ENCODE results near the gene WRAP73.

The WRAP73 gene

GRCh38 chr1:3609016-3609768 lies 40.7 kb downstream of the WRAP73 start:
- DNase-seq: no peak

GRCh38 chr1:3608154-3608553 lies 41.7 kb downstream of the WRAP73 start:
- no peak for DNase-seq

- DNase-seq: no peak
Observed at GRCh38 chr1:3607703-3608065, 42.2 kb downstream of the WRAP73 start.

- no peak for DNase-seq
Observed at GRCh38 chr1:3606779-3607702, 42.9 kb downstream of the WRAP73 start.

GRCh38 chr1:3604997-3605823 lies 44.7 kb downstream of the WRAP73 start:
- DNase-seq: no peak

GRCh38 chr1:3604468-3604974 lies 45.4 kb downstream of the WRAP73 start:
- no peak for DNase-seq

GRCh38 chr1:3603571-3604467 lies 46.1 kb downstream of the WRAP73 start:
- DNase-seq: no peak

GRCh38 chr1:3603156-3603555 lies 46.7 kb downstream of the WRAP73 start:
- DNase-seq: no peak

- DNase-seq: no peak
Observed at GRCh38 chr1:3602375-3602774, 47.5 kb downstream of the WRAP73 start.

GRCh38 chr1:3601743-3602142 lies 48.2 kb downstream of the WRAP73 start:
- no peak for DNase-seq

GRCh38 chr1:3600354-3600753 lies 49.5 kb downstream of the WRAP73 start:
- DNase-seq: no peak

GRCh38 chr1:3599816-3600215 lies 50.1 kb downstream of the WRAP73 start:
- no peak for DNase-seq

- DNase-seq: no peak
Observed at GRCh38 chr1:3599286-3599811, 50.6 kb downstream of the WRAP73 start.

- no peak for DNase-seq
Observed at GRCh38 chr1:3598522-3599285, 51.2 kb downstream of the WRAP73 start.

- no peak for DNase-seq
Observed at GRCh38 chr1:3598051-3598491, 51.8 kb downstream of the WRAP73 start.

GRCh38 chr1:3597599-3597964 lies 52.3 kb downstream of the WRAP73 start:
- DNase-seq: no peak

- no peak for DNase-seq
Observed at GRCh38 chr1:3596663-3597598, 53.0 kb downstream of the WRAP73 start.

- no peak for DNase-seq
Observed at GRCh38 chr1:3595949-3596348, 54.0 kb downstream of the WRAP73 start.

GRCh38 chr1:3594706-3595377 lies 55.1 kb downstream of the WRAP73 start:
- DNase-seq: no peak

Measured in NCI-H1105 (cell line).